GM19351 (cell line): ENCODE results near the gene FRMD1.

ENCODE experiments used
- ATAC-seq: cut with Tn5 transposase; IDR thresholded peaks from one replicate; pipeline ENCODE4 v1.9.1; 2021; ENCODE audit warnings: mild to moderate bottlenecking, moderate library complexity; ENCODE audit not compliant: unreplicated experiment

The FRMD1 gene

GRCh38 chr6:168012431-168013249, 66.4 kb downstream of the FRMD1 start:
- no peak for ATAC-seq

GRCh38 chr6:168011291-168011690, 67.7 kb downstream of the FRMD1 start:
- ATAC-seq = no peak

DNA sequence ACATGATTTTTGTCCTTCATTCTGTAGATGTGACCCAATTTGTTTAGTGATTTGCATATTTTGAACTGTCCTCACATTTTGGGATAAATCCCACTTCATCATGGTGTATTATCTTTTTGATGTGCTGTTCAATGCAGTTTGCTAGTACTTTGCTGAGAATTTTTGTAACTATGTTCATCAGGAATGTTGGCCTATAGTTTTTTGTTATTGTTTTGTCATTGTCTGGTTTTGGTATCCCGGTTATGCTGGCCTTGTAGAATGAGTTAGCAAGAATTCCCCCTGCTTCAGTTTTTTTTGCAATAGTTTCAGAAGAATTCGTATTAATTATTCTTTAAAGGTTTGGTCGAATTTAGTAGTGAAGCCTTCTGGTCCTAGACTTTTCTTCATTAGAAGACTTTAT, 69.7 kb downstream of the FRMD1 start:
- ATAC-seq = no peak

DNA sequence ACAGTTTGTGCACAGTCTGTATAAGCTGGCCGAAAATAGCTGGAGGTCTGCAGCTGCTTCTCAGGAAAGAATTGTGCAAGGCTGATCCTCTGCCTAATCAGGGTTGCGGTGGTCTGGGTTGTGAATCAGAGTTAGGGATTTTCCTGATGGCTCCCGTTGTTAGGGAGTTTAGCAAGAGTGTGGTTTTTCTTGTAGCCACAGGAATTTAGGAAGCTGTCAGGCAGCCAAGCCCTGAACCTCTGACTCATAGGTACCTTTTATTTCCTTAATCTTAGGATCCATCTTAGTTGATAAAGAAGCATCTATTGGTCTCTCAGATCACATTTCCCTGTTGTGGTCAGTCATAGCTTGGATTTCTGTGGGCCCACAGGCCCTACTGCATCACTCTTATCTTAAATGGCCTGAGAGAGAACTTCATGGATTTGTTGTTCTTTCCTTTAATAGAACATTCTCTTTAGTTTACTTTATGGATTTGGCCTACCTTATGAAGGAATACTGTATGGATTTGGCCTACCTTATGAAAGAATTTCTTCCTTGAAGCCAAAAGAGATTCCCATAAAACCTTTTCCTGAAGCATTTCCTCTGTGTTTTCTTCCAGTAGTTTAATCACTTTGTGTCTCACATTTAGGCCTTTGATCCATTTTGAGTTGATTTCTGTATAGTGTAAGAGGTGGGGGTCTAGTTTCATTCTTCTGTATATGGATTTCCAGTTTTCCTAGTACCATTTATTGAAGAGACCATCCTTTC, 71.2 kb downstream of the FRMD1 start:
- no peak for ATAC-seq

DNA sequence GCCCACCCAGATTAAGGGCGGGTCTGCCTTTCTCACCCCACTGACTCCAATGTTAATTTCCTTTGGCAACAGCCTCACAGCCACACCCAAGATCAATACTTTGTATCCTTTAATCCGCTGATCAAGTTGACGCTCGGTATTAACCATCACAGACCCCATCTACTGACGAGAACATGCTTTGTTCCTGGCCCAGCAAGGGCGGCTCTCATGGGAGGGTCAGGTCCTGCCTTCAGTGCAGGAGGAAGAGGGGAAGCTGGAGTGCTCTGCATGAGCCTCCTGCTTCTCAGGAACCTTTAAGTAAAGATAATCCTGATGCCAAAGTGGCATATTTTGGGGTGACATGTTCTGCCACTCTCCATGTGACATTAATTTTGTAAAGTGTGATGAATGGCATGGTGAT, 73.2 kb downstream of the FRMD1 start:
- no peak for ATAC-seq

GRCh38 chr6:168004945-168005344, 74.1 kb downstream of the FRMD1 start:
- no peak for ATAC-seq

DNA sequence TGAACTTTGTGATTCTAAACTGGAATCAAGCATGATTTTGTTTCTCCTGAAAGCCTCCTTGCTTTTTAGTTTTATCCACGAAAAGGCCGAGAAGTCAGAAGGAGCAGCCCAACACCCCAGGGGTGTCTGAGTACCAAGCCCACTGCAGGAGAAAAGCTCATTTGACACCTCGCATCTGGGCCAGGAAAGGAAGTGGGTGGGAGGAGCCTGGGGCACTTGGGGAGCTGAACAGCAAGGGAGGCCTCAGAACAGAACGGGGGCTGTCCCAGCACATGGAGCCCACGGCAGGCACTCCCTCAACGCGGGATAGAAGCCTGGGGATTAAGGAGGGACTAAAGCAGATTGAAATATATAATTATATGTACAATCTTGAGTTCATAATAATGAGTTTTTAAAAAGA, 75.0 kb downstream of the FRMD1 start:
- ATAC-seq = no peak
